HL-60 (cell line): ENCODE data around the gene CAMTA1.

ENCODE experiments used
- CTCF ChIP-seq: IDR thresholded peaks from one replicate; pipeline ENCODE4 v1.5.1; 2011; ENCODE audit warnings: low read length, control low read depth, inconsistent platforms; ENCODE audit not compliant: insufficient read depth
- POLR2AphosphoS5 ChIP-seq: IDR thresholded peaks from 2 replicates; pipeline ENCODE4 v1.6.1; 2012; ENCODE audit warnings: low read depth
- SPI1 ChIP-seq: IDR thresholded peaks from 2 replicates; pipeline ENCODE4 v1.6.1; 2012; ENCODE audit warnings: low read depth, mild to moderate bottlenecking, borderline replicate concordance
- TF ChIP-seq, protein P1 (sequence below): IDR thresholded peaks from 2 replicates; pipeline ENCODE4 v1.6.1; 2012; ENCODE audit warnings: low read depth; ENCODE audit not compliant: insufficient replicate concordance

DNA sequence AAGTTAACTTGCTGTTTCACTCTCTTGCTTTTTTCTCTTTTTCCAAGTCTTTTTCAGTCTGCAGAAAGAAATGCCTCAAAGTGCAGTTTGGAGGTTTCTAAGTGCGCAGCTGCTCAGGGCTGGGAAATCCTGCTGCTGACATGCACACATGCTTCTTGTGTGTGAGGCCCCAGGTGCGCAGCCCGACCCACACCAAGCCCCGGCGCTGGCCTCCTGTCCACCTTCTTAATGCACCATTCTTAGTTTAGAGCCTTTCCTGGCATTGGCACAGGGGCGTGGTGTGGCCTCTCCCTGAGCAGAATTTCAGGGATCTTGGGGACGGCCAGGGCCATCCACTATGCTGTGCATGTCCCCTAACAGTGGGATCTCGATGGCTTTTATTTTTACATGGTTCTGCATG is 315.2 kb downstream of the CAMTA1 start:
- TF ChIP-seq CTCF (no peak), POLR2AphosphoS5 (no peak), SPI1 (no peak)
- TF ChIP-seq, protein P1, sequence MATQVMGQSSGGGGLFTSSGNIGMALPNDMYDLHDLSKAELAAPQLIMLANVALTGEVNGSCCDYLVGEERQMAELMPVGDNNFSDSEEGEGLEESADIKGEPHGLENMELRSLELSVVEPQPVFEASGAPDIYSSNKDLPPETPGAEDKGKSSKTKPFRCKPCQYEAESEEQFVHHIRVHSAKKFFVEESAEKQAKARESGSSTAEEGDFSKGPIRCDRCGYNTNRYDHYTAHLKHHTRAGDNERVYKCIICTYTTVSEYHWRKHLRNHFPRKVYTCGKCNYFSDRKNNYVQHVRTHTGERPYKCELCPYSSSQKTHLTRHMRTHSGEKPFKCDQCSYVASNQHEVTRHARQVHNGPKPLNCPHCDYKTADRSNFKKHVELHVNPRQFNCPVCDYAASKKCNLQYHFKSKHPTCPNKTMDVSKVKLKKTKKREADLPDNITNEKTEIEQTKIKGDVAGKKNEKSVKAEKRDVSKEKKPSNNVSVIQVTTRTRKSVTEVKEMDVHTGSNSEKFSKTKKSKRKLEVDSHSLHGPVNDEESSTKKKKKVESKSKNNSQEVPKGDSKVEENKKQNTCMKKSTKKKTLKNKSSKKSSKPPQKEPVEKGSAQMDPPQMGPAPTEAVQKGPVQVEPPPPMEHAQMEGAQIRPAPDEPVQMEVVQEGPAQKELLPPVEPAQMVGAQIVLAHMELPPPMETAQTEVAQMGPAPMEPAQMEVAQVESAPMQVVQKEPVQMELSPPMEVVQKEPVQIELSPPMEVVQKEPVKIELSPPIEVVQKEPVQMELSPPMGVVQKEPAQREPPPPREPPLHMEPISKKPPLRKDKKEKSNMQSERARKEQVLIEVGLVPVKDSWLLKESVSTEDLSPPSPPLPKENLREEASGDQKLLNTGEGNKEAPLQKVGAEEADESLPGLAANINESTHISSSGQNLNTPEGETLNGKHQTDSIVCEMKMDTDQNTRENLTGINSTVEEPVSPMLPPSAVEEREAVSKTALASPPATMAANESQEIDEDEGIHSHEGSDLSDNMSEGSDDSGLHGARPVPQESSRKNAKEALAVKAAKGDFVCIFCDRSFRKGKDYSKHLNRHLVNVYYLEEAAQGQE, result no peak
